ENCODE measurements around the gene THAP9. TPM values are rescaled to one million over a fixed set of nuclear protein-coding genes. Genes with fewer than 3 reads are reported as not detected.

The THAP9 gene
- polyA plus RNA-seq, 1 of the 3 experiments (the other 2 are of a cell fraction), result 1.5 TPM

GRCh38 chr4:82905205-82905604 is 4.7 kb downstream of the THAP9 start (continued):
- TF ChIP-seq EP300 (IDR thresholded peaks at IDR 0.05; ENCODE audit: borderline replicate concordance in 1 of 2, low read depth in 1 of 2, low read length in 1 of 2) (no peak), ZBTB33 (IDR thresholded peaks at IDR 0.05; ENCODE audit: borderline replicate concordance, low read depth) (no peak), FOSL2 (IDR thresholded peaks at IDR 0.05; ENCODE audit: borderline replicate concordance, low read depth) (peak; percentile 58; the same call in 1 of the 2 replicates), CTCF (IDR thresholded peaks at IDR 0.05) (no peak), RFX5 (IDR thresholded peaks at IDR 0.05; ENCODE audit: low read length) (no peak), RCOR1 (IDR thresholded peaks at IDR 0.05; ENCODE audit: low read length) (no peak), MAX (IDR thresholded peaks at IDR 0.05; ENCODE audit: low read depth) (no peak)
- TF ChIP-seq, protein P1, sequence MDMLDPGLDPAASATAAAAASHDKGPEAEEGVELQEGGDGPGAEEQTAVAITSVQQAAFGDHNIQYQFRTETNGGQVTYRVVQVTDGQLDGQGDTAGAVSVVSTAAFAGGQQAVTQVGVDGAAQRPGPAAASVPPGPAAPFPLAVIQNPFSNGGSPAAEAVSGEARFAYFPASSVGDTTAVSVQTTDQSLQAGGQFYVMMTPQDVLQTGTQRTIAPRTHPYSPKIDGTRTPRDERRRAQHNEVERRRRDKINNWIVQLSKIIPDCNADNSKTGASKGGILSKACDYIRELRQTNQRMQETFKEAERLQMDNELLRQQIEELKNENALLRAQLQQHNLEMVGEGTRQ (IDR thresholded peaks at IDR 0.05; ENCODE audit: borderline replicate concordance, low read depth, low read length), result no peak
- TF ChIP-seq, protein P2, sequence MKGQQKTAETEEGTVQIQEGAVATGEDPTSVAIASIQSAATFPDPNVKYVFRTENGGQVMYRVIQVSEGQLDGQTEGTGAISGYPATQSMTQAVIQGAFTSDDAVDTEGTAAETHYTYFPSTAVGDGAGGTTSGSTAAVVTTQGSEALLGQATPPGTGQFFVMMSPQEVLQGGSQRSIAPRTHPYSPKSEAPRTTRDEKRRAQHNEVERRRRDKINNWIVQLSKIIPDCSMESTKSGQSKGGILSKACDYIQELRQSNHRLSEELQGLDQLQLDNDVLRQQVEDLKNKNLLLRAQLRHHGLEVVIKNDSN (IDR thresholded peaks at IDR 0.05; ENCODE audit: borderline replicate concordance, low read depth), result no peak

GRCh38 chr4:82906469-82906868 is 5.9 kb downstream of the THAP9 start:
- Histone ChIP-seq H3K9me2 (no peaks in the 10 kb centered on the region), H3K9ac (no peak overlapping the region), H3K4me2 (no peak overlapping the region), H3K9me3 (no peaks in the 10 kb centered on the region), H4K20me1 (ENCODE audit: insufficient read depth) (no peaks in the 10 kb centered on the region), H3K79me2 (ENCODE audit: insufficient read depth) (peaks cover 25% of the 10 kb centered on the region), H3K4me3 (ENCODE audit: low read depth in 2 of 2, low read length in 1 of 2) (no peak overlapping the region), H3K27me3 (ENCODE audit: insufficient read depth) (no peaks in the 10 kb centered on the region), H3K36me3 (replicated peaks in 1 of 2; ENCODE audit: control insufficient read depth in 1 of 2, insufficient read depth in 2 of 2, low read length in 1 of 2) (peaks cover 18 to 24% of the 10 kb centered on the region in 2 experiments), H3F3A (replicated peaks; ENCODE audit: insufficient read depth) (peaks cover 19% of the 10 kb centered on the region), H2AFZ (ENCODE audit: low read depth) (no peak overlapping the region), H3K27ac (ENCODE audit: low read depth in 2 of 2, low read length in 1 of 2) (no peak overlapping the region), H3K4me1 (ENCODE audit: control insufficient read depth in 1 of 2, insufficient read depth in 2 of 2, low read depth in 1 of 2, low read length in 1 of 2) (peaks cover 0 to 2% of the 10 kb centered on the region in 2 experiments; a peak in 2 of 4 replicates)
- 80% methylated on average over 3 of the region's 3 CpGs for WGBS (ENCODE audit: low lambda C conversion rate)
- TF ChIP-seq PBX3 (IDR thresholded peaks at IDR 0.05) (no peak), FOSL2 (IDR thresholded peaks at IDR 0.05; ENCODE audit: borderline replicate concordance, low read depth) (no peak)
- POLR2A ChIA-PET, result no interaction called here
- CTCF ChIA-PET, result interaction anchor here (0.9 kb wide), 1 partner anchor 353 kb away, joined by 3 read pairs; no protein-coding TSS in a partner anchor
- no peak for DNase-seq

All from SK-N-SH (cell line).